Gastrocnemius medialis (tissue), 4 donors: ENCODE results near the gene CNTN4.

ENCODE experiments used
- CTCF ChIP-seq, 5 experiments: fragments of 450-650 bp in 3 of 5; fragments of 200-600 bp in 2 of 5; sonication (generic) in 2 of 5; IDR thresholded peaks in 4 of 5; conservative IDR thresholded peaks in 1 of 5; 1 replicate in 4 of 5; 2 replicates in 1 of 5; pipeline ENCODE4 v1.5.1; 2016 to 2019; ENCODE audit warnings: antibody characterized with exemption in 5 of 5, mild to moderate bottlenecking in 3 of 5, moderate library complexity in 3 of 5
- POLR2A ChIP-seq, 2 donors: fragments of 450-650 bp; IDR thresholded peaks; one replicate each; pipeline ENCODE4 v1.6.1; 2017; ENCODE audit warnings: antibody characterized with exemption in 2 of 2, mild to moderate bottlenecking in 2 of 2, moderate library complexity in 2 of 2

GRCh38 chr3:2090095-2090911, 8.4 kb upstream of the CNTN4 start:
- no peak for TF ChIP-seq CTCF (IDR thresholded peaks at IDR 0.05 in 4 of 5, conservative IDR thresholded peaks at IDR 0.05 in 1 of 5)
- TF ChIP-seq POLR2A (IDR thresholded peaks at IDR 0.05): no peak
